SH-SY5Y (cell line): ENCODE measurements around the gene LENEP.

ENCODE experiments used
- GATA2 ChIP-seq: IDR thresholded peaks from 2 replicates; pipeline ENCODE4 v1.6.1; 2011; ENCODE audit warnings: mild to moderate bottlenecking, low read depth, low read length
- GATA3 ChIP-seq: IDR thresholded peaks from 2 replicates; pipeline ENCODE4 v1.6.1; 2011; ENCODE audit warnings: low read depth, mild to moderate bottlenecking, low read length, moderate library complexity

DNA sequence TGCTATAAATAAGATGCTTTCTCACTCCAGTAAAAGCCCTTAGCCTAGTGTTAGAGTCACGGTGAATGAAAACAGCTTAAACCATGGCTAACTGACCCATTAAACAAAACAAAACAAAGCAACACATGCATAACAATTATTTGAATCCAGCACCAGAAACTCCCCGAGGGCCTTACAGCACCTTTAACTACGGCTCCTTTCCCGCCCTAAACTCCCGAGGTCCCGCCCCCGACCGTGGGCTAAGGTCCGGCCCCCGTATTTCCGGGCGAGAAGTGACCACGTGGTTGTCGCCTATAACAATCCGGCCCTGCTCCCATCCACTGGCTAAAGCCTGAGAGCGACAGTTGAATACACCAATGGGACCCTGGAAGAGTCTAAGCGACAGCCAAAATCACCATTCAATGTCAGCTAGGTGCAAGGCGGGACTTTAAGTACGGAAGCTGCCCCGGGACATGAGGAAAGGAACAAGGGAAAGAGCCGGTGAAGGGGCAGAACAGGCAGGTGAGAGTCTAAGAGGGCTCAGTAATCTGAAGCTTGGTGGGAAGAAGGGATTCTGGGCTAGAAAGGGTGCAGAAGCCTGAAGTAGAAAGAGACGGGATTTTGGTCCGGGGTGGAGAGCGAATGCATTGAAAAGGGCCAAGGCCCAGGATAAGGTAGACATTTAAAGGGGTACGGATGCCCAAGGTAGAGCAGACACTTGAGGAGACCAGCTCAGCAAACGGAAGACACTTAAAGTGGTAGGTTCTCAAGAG lies 10.3 kb upstream of the LENEP start, which contains the start of gene FLAD1:
- TF ChIP-seq GATA2 (no peak), GATA3 (no peak)
